T-helper 9 cell (primary cell): ENCODE results near the gene AQP12B.

Experiments used
- DNase-seq: peaks from one replicate; pipeline ENCODE4 v3.0.0-alpha.2; 2020

AQP12B gene

GRCh38 chr2:240631548-240632305 is 51.0 kb downstream of the AQP12B start:
- DNase-seq: no peak

GRCh38 chr2:240630771-240631547 is 51.7 kb downstream of the AQP12B start:
- no peak for DNase-seq

- no peak for DNase-seq
Measured at GRCh38 chr2:240629968-240630770, 52.5 kb downstream of the AQP12B start.

- DNase-seq: no peak
Measured at GRCh38 chr2:240629619-240629967, 53.1 kb downstream of the AQP12B start.

- no peak for DNase-seq
Measured at GRCh38 chr2:240628808-240629618, 53.7 kb downstream of the AQP12B start.

- no peak for DNase-seq
Measured at GRCh38 chr2:240628507-240628807, 54.2 kb downstream of the AQP12B start.

- no peak for DNase-seq
Measured at GRCh38 chr2:240627736-240628506, 54.8 kb downstream of the AQP12B start.

- no peak for DNase-seq
Measured at GRCh38 chr2:240626531-240627300, 56.0 kb downstream of the AQP12B start.
